NCI-H2029 (cell line): Measurements from ENCODE around the gene SHCBP1.

ENCODE experiments used
- DNase-seq: peaks from one replicate; lab custom pipeline; 2025; lab: John Stamatoyannopoulos, UW

The SHCBP1 gene

GRCh38 chr16:46618516-46618915 lies 2.7 kb downstream of the SHCBP1 start:
- DNase-seq: no peak

GRCh38 chr16:46614006-46614405 lies 7.2 kb downstream of the SHCBP1 start:
- DNase-seq: no peak

DNA sequence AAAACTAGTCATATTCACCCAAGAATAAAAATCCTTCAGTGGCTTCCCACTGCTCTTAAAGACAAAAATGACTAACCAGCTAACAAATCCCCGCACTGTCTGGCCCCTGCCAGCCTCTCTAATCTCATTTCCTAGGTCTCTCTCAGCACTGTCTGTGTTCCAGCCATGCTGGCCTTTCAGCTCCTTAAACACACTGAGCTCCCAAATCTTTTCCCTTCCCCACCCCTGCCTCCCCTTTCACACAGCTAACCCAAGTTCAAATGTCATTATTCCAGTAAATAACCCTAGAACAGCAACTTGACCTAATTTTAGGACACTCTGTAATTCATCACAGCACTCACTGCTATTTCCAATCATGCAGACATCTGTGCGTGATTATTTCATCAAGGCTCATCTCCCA lies 7.8 kb downstream of the SHCBP1 start:
- no peak for DNase-seq

DNA sequence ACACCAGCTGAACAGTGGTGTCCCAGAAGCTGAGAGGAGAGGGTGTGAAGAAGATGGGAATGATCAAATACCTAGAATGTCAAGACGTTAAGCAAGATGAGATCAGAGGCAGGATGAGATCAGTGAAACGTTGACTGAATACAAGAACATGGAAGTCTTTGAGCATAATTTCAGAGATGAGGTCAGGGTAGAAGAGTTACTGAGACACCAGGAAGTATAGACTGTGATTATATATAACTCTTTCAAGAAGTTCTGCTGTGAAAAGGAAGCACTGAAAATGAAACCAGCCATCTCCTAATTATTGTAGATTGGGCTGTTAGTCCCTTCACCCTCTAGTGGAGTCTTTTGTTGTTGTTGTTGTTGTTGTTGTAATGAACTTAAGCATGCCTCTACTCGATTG lies 9.1 kb downstream of the SHCBP1 start:
- no peak for DNase-seq

- no peak for DNase-seq
Observed at GRCh38 chr16:46607529-46607928, 13.7 kb downstream of the SHCBP1 start.

GRCh38 chr16:46606231-46606630 lies 14.9 kb downstream of the SHCBP1 start:
- DNase-seq: no peak

DNA sequence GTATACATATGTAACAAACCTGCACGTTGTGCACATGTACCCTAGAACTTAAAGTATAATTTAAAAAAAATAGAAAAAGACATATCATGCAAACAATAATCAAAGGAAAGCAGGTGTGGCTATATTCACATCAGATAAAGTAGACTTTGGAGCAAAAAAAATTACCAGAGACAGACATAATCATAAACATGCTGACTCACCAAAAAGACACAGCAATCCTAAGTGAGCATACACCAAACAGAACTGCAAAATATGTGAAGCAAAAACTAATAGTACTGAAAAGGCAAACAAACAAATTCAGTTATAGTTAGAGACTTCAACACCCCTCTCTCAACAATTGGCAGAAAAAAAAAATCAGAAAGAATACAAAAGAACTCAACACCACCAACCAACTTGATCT lies 29.9 kb downstream of the SHCBP1 start:
- no peak for DNase-seq

DNA sequence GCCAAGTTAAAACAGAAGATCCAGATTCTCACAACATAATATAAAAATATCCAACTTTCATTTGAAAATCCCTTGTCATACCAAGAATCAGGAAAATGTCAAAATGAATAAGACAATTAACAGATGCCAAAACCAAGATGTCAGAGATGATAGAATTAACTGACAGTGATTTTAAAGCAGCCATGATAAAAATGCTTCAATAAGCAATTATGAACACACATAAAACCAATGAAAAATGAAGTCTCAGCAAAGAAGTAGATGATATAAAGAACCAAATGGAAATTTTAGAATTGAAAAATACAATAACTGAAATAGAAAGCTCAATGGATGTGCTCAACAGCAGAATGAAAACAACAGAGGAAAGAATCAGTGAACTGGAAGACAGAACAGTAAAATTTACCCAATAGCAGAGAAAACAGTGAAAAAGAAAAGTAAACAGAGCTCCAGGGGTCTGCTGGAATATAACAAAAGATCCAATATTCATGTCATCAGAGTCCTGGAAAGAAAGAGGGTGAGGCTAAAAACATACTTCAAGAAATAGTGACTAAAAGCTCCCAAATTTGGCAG lies 35.1 kb downstream of the SHCBP1 start:
- no peak for DNase-seq

DNA sequence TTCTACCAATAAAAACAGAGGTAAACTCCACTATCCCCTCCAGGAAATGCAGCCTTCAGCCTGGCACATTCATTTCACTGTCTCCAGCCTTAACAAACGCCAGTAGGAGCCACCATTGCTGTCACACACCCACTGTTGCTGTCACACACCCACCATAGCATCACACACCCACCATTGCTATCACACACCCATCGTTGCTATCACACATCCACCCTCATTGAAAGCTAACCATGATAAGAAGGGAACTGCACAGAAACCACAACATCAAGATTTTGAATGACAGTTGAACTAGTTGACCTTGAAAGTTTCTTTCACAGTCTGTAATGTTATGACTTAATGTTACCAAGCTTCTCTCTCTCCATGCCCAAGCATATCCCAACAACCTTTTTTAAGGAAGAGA lies 38.1 kb downstream of the SHCBP1 start:
- DNase-seq: no peak

GRCh38 chr16:46582313-46582712 lies 38.9 kb downstream of the SHCBP1 start:
- DNase-seq: no peak

DNA sequence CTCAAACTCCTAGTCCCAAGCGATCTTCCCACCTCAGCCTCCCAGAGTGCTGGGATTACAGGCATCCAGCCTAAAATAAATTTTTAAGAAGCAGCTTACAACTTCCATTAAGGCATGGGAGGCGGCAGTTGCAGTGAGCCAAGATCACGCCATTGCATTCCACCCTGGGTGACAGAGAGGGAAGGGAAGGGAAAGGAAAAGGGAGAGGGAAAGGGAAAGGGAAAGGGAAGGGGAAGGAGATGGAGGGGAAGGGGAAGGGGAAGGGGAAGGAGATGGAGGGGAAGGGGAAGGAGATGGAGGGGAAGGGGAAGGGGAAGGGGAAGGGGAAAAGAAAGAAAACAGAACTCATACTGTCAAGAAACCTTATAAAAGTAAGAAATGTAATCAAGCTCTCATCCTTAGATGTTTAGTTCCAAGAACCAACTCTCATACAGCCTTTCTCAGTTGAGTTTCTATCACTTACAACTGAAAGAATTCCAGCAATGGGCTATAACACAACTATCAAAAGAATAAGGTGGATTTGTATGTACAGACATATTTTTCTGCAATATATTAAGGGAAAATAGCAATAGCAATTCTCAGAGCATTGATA lies 43.1 kb downstream of the SHCBP1 start:
- no peak for DNase-seq

- DNase-seq: no peak
Observed at GRCh38 chr16:46573834-46574159, 47.4 kb downstream of the SHCBP1 start.

GRCh38 chr16:46573008-46573833 lies 48.0 kb downstream of the SHCBP1 start:
- DNase-seq: no peak

DNA sequence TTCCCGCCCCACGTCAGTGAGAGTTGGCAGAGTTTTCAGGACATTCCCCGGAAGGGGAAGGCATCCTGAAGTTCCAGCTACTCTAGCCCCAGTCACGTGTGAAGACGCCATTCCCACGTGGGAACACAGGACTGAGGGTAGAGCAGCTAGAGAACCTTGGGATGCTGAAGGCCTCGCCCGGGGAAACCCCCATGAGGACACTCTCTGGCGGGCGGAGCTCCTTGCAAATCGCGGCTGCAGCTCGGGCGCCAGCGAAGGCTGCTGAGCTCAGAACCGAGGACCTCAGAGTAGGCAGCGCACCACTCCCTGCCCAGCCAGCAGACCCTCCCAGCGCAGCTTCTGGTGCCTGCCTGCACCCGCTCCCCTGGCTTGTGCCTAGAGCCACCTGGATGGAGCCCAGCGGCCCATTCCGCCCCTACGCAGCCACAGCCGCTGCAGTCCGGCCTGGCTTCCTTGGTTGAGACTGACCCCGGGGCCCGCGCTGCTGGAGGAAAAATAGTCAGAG lies 51.9 kb downstream of the SHCBP1 start:
- no peak for DNase-seq

DNA sequence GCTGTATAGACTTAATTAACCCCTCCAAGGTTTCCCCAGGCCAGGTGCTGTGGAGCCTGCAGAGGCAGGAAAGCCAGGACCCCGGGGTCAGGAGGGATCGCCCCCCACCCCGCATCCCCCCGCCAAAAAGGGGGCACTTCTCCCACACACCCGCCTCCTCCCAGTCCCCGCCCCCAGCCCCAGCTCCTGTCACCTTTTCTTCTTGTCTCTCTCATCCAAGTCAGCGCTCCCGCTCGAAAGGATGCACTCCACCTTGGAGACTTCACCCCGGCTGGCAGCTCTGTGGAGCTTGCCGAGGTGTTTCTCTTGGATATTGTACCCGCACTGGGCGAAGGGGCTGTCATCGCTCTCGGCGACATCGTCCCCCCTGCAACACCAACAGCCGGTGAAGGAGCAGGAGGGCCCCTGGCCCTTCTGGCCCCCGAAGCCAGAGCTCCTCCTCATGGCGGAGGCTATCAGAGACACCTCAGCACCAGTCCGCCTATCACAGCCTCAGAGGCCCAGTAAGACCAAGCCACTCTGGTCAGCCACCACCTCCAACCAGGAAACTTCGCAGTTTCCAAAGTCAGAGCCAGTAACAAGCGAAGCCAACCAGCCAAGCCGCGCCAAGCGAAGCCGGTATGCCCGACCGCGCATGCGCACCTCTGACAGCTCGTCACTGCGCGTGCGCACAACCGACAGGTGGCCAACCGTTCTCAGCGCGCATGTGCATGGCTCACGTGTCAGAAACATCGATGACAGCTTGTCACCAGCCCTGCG lies 52.5 kb downstream of the SHCBP1 start:
- no peak for DNase-seq

DNA sequence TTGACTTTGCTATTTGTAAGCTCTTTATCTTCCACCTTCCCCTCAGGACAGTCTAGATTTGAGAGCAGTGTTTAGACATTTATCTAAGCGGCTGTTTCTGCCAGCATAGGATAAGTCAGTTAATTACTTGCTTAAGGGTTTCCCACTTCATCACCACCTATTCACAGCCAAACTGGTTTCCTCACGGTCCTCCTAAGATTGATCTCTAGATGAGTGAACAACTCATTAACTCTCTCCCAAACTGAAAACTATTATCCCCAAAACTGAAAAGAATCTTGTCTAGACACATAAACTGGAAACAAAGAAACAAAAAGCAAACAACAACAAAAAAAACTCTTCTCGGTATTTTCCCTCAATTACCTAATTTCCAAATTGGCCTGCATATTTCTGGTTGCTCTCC lies 58.2 kb downstream of the SHCBP1 start:
- no peak for DNase-seq

DNA sequence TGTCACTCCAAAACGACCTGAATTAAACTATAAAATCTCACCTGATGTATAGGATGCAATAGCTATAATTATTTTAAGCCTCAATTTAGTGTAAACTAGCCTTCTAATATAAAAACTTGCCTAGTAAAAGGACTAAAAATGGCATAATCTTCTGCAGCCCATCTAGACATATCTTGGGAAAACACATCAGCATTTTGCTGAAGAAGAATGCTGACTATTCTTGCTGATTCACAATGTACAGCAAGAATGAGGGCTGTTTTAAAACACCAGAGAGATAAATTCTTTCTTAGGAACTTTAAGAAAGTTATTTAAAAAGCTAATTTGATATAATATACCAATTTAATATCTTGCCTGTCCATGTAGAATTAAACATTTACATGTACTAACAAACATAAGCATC lies 63.2 kb downstream of the SHCBP1 start:
- no peak for DNase-seq

DNA sequence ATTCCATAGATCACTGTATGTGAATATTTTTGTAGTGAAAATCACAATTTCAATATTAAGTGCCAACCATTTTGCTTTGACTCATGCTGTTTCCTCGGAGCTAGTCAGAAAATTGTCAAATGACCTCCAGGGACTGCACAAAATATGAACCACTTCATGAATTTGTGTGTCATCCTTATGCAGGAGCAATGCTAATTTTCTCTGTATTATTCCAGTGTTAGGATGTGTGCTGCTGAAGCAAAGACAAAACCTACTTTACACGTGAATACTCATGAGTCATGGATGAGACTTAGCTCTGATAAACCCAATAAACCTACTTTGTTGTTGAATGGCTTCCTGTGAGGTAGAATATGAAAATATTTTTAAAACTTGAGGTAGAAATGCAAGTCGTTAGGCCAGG lies 65.2 kb downstream of the SHCBP1 start:
- DNase-seq: no peak

DNA sequence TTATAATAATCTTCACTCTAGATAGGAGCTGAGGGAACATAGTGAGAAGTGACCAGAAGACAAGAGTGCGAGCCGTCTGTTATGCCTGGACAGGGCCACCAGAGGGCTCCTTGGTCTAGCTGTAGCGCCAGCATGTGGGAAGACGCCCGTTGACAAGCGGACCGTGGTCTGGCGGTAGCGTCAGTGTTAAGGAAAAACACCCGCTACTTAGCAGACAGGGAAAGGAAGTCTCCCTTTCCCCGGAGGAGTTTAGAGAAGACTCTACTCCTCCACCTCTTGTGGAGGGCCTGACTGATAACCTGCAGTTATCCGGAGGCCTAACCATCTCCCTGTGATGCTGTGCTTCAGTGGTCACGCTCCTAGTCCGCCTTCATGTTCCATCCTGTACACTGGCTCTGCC lies 66.7 kb downstream of the SHCBP1 start:
- peak; percentile 13 for DNase-seq

DNA sequence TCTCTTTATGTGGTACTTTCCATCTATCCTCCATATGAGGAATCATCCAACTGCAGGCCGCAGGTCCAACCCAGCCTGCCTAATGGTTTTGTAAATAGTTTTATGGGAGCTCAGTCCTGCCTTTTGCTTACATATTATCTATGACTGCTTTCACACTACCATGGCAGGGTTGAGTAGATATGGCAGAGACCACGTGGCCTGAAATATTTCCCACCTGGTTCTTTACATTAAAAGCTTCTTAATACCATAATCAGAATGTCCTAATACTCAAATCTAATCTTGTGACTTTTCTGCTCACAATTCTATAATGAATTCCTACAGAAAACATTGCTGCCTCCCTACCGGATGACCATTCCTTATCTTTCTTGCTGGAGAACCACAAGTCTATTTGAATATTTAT lies 71.7 kb downstream of the SHCBP1 start:
- no peak for DNase-seq
